ENCODE results near the gene BIN2. TPM values are rescaled to one million over a fixed set of nuclear protein-coding genes. Genes with fewer than 3 reads are reported as not detected.

Gene BIN2
- total and polyA plus RNA-seq, 9 of the 15 experiments (the other 6 are each of a cell fraction or from before 2014, with no cell fraction given), result 0.04 to 0.39 (median 0.25) TPM; not detected in 1

GRCh38 chr12:51295651-51296050 lies 28.3 kb downstream of the BIN2 start:
- no peaks in the 10 kb centered on the region for H3K79me2 ChIP-seq (ENCODE audit: control insufficient read depth, insufficient read depth, low read length)
- H3K27me3 ChIP-seq (ENCODE audit: control insufficient read depth in 2 of 2, insufficient read depth in 2 of 2, low read length in 2 of 2), result no peaks in the 10 kb centered on the region
- WGBS (ENCODE audit: insufficient coverage, low coverage, missing lambda C conversion rate), result 62% methylated on average over 4 of the region's 5 CpGs
- no peak for DNase-seq (ENCODE audit: extremely low read depth in 1 of 4, low spot score in 3 of 4)
- no peak overlapping the region for H3K4me2 ChIP-seq (ENCODE audit: insufficient read depth, low read length)
- peaks cover 0 to 4% of the 10 kb centered on the region in 2 experiments; a peak in 2 of 5 replicates for H3K4me1 ChIP-seq (replicated peaks in 1 of 2; ENCODE audit: control insufficient read depth in 2 of 2, insufficient read depth in 2 of 2, low read length in 2 of 2)
- intact Hi-C loops (cut with micrococcal nuclease) (no loop called here), in situ Hi-C loops (cut with MboI) (no loop called here)
- no peak overlapping the region for H3K4me3 ChIP-seq
- no peak overlapping the region for H3K9ac ChIP-seq (ENCODE audit: insufficient read depth in 1 of 2, low read depth in 2 of 2, low read length in 2 of 2)
- no TSS peak for BruUV-seq (replicated peaks)
- no peaks in the 10 kb centered on the region for H4K20me1 ChIP-seq (replicated peaks; ENCODE audit: control insufficient read depth, insufficient read depth, low read length)
- H2AFZ ChIP-seq (ENCODE audit: low read depth, low read length), result no peak overlapping the region
- ChIA-PET CTCF (ENCODE audit: low intra/inter-chr PET ratio) (no interaction called here), POLR2A (interaction anchor here (0.6 kb wide), 1 partner anchor 554 kb away, joined by 3 read pairs; no protein-coding TSS in a partner anchor)
- H3K36me3 ChIP-seq (ENCODE audit: control insufficient read depth, insufficient read depth, low read length), result no peaks in the 10 kb centered on the region
- no peak for TF ChIP-seq ESRRB (CRISPR knock-in tag; IDR thresholded peaks at IDR 0.05; ENCODE audit: borderline replicate concordance)
- TF ChIP-seq ID3 (CRISPR knock-in tag; IDR thresholded peaks at IDR 0.05), result no peak
- no peak for TF ChIP-seq ID3 (tag; IDR thresholded peaks at IDR 0.05)
- no peak for TF ChIP-seq IRF9 (tag; IDR thresholded peaks at IDR 0.05)
- no peak for TF ChIP-seq ETV1 (tag; conservative IDR thresholded peaks at IDR 0.05; ENCODE audit: low read depth)
- TF ChIP-seq SMARCA4 (IDR thresholded peaks at IDR 0.05), result no peak
- FAIRE-seq, result no peak
- H3K9me3 ChIP-seq (replicated peaks; ENCODE audit: control insufficient read depth, insufficient read depth, low read depth, low read length), result no peaks in the 10 kb centered on the region
- ATAC-seq, result no peak
- H3K27ac ChIP-seq (ENCODE audit: extremely low read depth, low read depth, low read length), result no peak overlapping the region
- H3K9me1 ChIP-seq (ENCODE audit: control insufficient read depth, insufficient read depth, low read length), result no peaks in the 10 kb centered on the region

Measured in K562 (cell line).